ENCODE measurements around the gene MTO1. TPM values are rescaled to one million over a fixed set of nuclear protein-coding genes. Genes with fewer than 3 reads are reported as not detected.

The MTO1 gene
- total and polyA plus RNA-seq, 2 experiments from 2014 or later: 21.8 to 28.9 TPM

- Histone ChIP-seq H3K4me1 (ENCODE audit: insufficient read depth) (no peaks in the 10 kb centered on the region), H3K79me2 (ENCODE audit: insufficient read depth) (no peaks in the 10 kb centered on the region), H3K4me3 (no peak overlapping the region), H4K20me1 (ENCODE audit: insufficient read depth) (no peaks in the 10 kb centered on the region), H3K36me3 (ENCODE audit: low read depth) (no peaks in the 10 kb centered on the region), H3K4me2 (ENCODE audit: unreplicated experiment) (no peak overlapping the region), H3K9ac (no peak overlapping the region), H3K9me2 (ENCODE audit: insufficient read depth) (no peaks in the 10 kb centered on the region), H3K9me3 (ENCODE audit: low read depth) (no peaks in the 10 kb centered on the region), H3K27ac (no peak overlapping the region), H3F3A (ENCODE audit: insufficient read depth) (no peaks in the 10 kb centered on the region), H2AFZ (no peak overlapping the region), H3K27me3 (replicated peaks; ENCODE audit: insufficient read depth) (no peaks in the 10 kb centered on the region)
- WGBS, 2 experiments (ENCODE audit: low coverage in 1 of 2, low lambda C conversion rate in 2 of 2, missing lambda C conversion rate in 2 of 2): 41 to 63% methylated on average over 1 of the region's 1 CpG
- TF ChIP-seq EZH2phosphoT487 (IDR thresholded peaks at IDR 0.05; ENCODE audit: insufficient read depth, low read depth): no peak
- no peak for TF ChIP-seq EZH2 (IDR thresholded peaks at IDR 0.05; ENCODE audit: insufficient read depth, poor library complexity, severe bottlenecking)
- no peak for DNase-seq
- in situ Hi-C loops (cut with MboI): no loop called here
These were observed 95.3 kb downstream of the MTO1 start for GRCh38 chr6:73556836-73557235.

Small RNA genes lying within 50 kb of the gene (small RNA-seq; reads per million reads assigned to genes)
- gene AL603910.2 (ENCODE audit: low read depth, low replicate concordance) (not detected), gene RN7SL827P (ENCODE audit: low read depth, low replicate concordance) (not detected), gene RNU6-975P (ENCODE audit: low read depth, low replicate concordance) (not detected)

Other genes with a start within 250 kb of the MTO1 start
- not detected in 2 replicates for gene KHDC1L, start 236.2 kb upstream of the MTO1 start, total RNA-seq (2014; rRNA removed; shearing (Covaris generic))
- not detected in 2 replicates for gene KHDC1L, start 236.2 kb upstream of the MTO1 start, polyA plus RNA-seq (2016; fragmentation: Nextera tagmentation; extraction: Ambion mirVana)
- 0.13 and 1.1 TPM in 2 replicates for gene KHDC1, start 198.5 kb upstream of the MTO1 start, total RNA-seq (2014; rRNA removed; shearing (Covaris generic))
- 2.9 and 3.8 TPM in 2 replicates for gene KHDC1, start 198.5 kb upstream of the MTO1 start, polyA plus RNA-seq (2016; fragmentation: Nextera tagmentation; extraction: Ambion mirVana)
- not detected in 2 replicates for gene DPPA5, start 107.5 kb upstream of the MTO1 start, total RNA-seq (2014; rRNA removed; shearing (Covaris generic))
- gene DPPA5, start 107.5 kb upstream of the MTO1 start, polyA plus RNA-seq (2016; fragmentation: Nextera tagmentation; extraction: Ambion mirVana): not detected in 2 replicates
- not detected in 2 replicates for gene KHDC3L, start 99.1 kb upstream of the MTO1 start, total RNA-seq (2014; rRNA removed; shearing (Covaris generic))
- not detected in 2 replicates for gene KHDC3L, start 99.1 kb upstream of the MTO1 start, polyA plus RNA-seq (2016; fragmentation: Nextera tagmentation; extraction: Ambion mirVana)
- not detected in 2 replicates for gene OOEP, start 91.8 kb upstream of the MTO1 start, total RNA-seq (2014; rRNA removed; shearing (Covaris generic))
- gene OOEP, start 91.8 kb upstream of the MTO1 start, polyA plus RNA-seq (2016; fragmentation: Nextera tagmentation; extraction: Ambion mirVana): not detected in 2 replicates
- 0.11 and 0.13 TPM in 2 replicates for gene DDX43, start 66.9 kb upstream of the MTO1 start, total RNA-seq (2014; rRNA removed; shearing (Covaris generic))
- gene DDX43, start 66.9 kb upstream of the MTO1 start, polyA plus RNA-seq (2016; fragmentation: Nextera tagmentation; extraction: Ambion mirVana): 0.38 and 0.51 TPM in 2 replicates
- 4.8 and 6.3 TPM in 2 replicates for gene CGAS, start 9.4 kb upstream of the MTO1 start, total RNA-seq (2014; rRNA removed; shearing (Covaris generic))
- 3.7 TPM in 2 replicates for gene CGAS, start 9.4 kb upstream of the MTO1 start, polyA plus RNA-seq (2016; fragmentation: Nextera tagmentation; extraction: Ambion mirVana)
- 13,436 and 14,561 TPM in 2 replicates for gene EEF1A1, start 59.3 kb downstream of the MTO1 start, total RNA-seq (2014; rRNA removed; shearing (Covaris generic))
- gene EEF1A1, start 59.3 kb downstream of the MTO1 start, polyA plus RNA-seq (2016; fragmentation: Nextera tagmentation; extraction: Ambion mirVana): 3,887 and 3,918 TPM in 2 replicates
- 18.4 and 32.1 TPM in 2 replicates for gene SLC17A5, start 192.3 kb downstream of the MTO1 start, total RNA-seq (2014; rRNA removed; shearing (Covaris generic))
- 19.5 and 20.1 TPM in 2 replicates for gene SLC17A5, start 192.3 kb downstream of the MTO1 start, polyA plus RNA-seq (2016; fragmentation: Nextera tagmentation; extraction: Ambion mirVana)
- gene CD109, start 234.5 kb downstream of the MTO1 start, total RNA-seq (2014; rRNA removed; shearing (Covaris generic)): 68.3 and 68.6 TPM in 2 replicates
- gene CD109, start 234.5 kb downstream of the MTO1 start, polyA plus RNA-seq (2016; fragmentation: Nextera tagmentation; extraction: Ambion mirVana): 31.1 and 31.3 TPM in 2 replicates

Data from GM23248 (cell line).